H9 (cell line): ENCODE data around the gene COL27A1. TPM values are rescaled to one million over a fixed set of nuclear protein-coding genes. Genes with fewer than 3 reads are reported as not detected.

Source experiments
- DNase-seq: peaks from one replicate; pipeline ENCODE4 v3.0.0-alpha.2; 2017
- H2AFZ ChIP-seq: one replicate; pipeline ENCODE4 v1.6.1; 2013; ENCODE audit warnings: mild to moderate bottlenecking, low read length, control low read depth, moderate library complexity
- H2AK5ac ChIP-seq: 2 replicates; pipeline ENCODE4 v1.6.1; 2013; ENCODE audit warnings: low read length, control low read depth, mixed read lengths; ENCODE audit not compliant: insufficient read length
- H2BK120ac ChIP-seq: one replicate; pipeline ENCODE4 v1.6.1; 2013; ENCODE audit warnings: low read depth, mild to moderate bottlenecking, low read length, control low read depth, inconsistent platforms; ENCODE audit not compliant: poor library complexity, severe bottlenecking
- H2BK12ac ChIP-seq: 2 replicates; pipeline ENCODE4 v1.6.1; 2013; ENCODE audit warnings: low read length, control low read depth, mixed read lengths, low read depth; ENCODE audit not compliant: insufficient read length
- H2BK15ac ChIP-seq: 2 replicates; pipeline ENCODE4 v1.6.1; 2013; ENCODE audit warnings: low read depth, low read length, control low read depth
- H2BK20ac ChIP-seq: one replicate; pipeline ENCODE4 v1.6.1; 2013; ENCODE audit warnings: low read depth, mild to moderate bottlenecking, low read length, control low read depth, inconsistent platforms; ENCODE audit not compliant: poor library complexity, severe bottlenecking
- H2BK5ac ChIP-seq: 2 replicates; pipeline ENCODE4 v1.6.1; 2013; ENCODE audit warnings: low read length, control low read depth, mixed read lengths; ENCODE audit not compliant: insufficient read length
- H3K14ac ChIP-seq: 2 replicates; pipeline ENCODE4 v1.6.1; 2013; ENCODE audit warnings: low read length, control low read depth; ENCODE audit not compliant: insufficient read depth
- H3K18ac ChIP-seq: 2 replicates; pipeline ENCODE4 v1.6.1; 2013; ENCODE audit warnings: low read depth, mild to moderate bottlenecking, mixed read lengths, low read length, control low read depth; ENCODE audit not compliant: insufficient read length
- H3K23ac ChIP-seq: 2 replicates; pipeline ENCODE4 v1.6.1; 2013; ENCODE audit warnings: low read length, control low read depth, mixed read lengths, low read depth; ENCODE audit not compliant: insufficient read length
- H3K23me2 ChIP-seq: 2 replicates; pipeline ENCODE4 v1.6.1; 2013; ENCODE audit warnings: low read depth, mild to moderate bottlenecking, mixed read lengths, low read length, control low read depth; ENCODE audit not compliant: insufficient read length, poor library complexity, severe bottlenecking
- H3K27ac ChIP-seq: 2 replicates; pipeline ENCODE4 v1.5.1; 2013; ENCODE audit warnings: low read length, control low read depth, mixed read lengths, low read depth; ENCODE audit not compliant: insufficient read length
- H3K27me3 ChIP-seq: 2 replicates; pipeline ENCODE4 v1.6.1; 2013; ENCODE audit warnings: low read length, control low read depth, inconsistent platforms; ENCODE audit not compliant: insufficient read depth
- H3K4ac ChIP-seq: 2 replicates; pipeline ENCODE4 v1.6.1; 2013; ENCODE audit warnings: low read depth, mild to moderate bottlenecking, control low read depth, inconsistent platforms, low read length, moderate library complexity
- H3K4me1 ChIP-seq: 2 replicates; pipeline ENCODE4 v1.6.1; 2013; ENCODE audit warnings: low read length, control low read depth, inconsistent platforms; ENCODE audit not compliant: insufficient read depth
- H3K4me2 ChIP-seq: 2 replicates; pipeline ENCODE4 v1.6.1; 2013; ENCODE audit warnings: low read length, control low read depth, mixed read lengths; ENCODE audit not compliant: insufficient read length, insufficient read depth
- H3K56ac ChIP-seq: 2 replicates; pipeline ENCODE4 v1.6.1; 2013; ENCODE audit warnings: low read depth, mild to moderate bottlenecking, mixed read lengths, low read length, control low read depth; ENCODE audit not compliant: insufficient read length
- H3K79me1 ChIP-seq: 2 replicates; pipeline ENCODE4 v1.6.1; 2013; ENCODE audit warnings: low read depth, mild to moderate bottlenecking, moderate library complexity, low read length, control low read depth, inconsistent platforms; ENCODE audit not compliant: insufficient read depth, poor library complexity, severe bottlenecking
- H3K79me2 ChIP-seq: 2 replicates; pipeline ENCODE4 v1.6.1; 2013; ENCODE audit warnings: low read length, control low read depth, inconsistent platforms; ENCODE audit not compliant: insufficient read depth
- H3K9ac ChIP-seq: 2 replicates; pipeline ENCODE4 v1.6.1; 2013; ENCODE audit warnings: low read length, control low read depth, mixed read lengths; ENCODE audit not compliant: insufficient read length; ENCODE audit errors: extremely low read depth
- H3K9me3 ChIP-seq: one replicate; pipeline ENCODE4 v1.6.1; 2013; ENCODE audit warnings: low read depth, low read length, inconsistent platforms; ENCODE audit not compliant: control insufficient read depth
- H3T11ph ChIP-seq: one replicate; pipeline ENCODE4 v1.6.1; 2013; ENCODE audit warnings: mild to moderate bottlenecking, low read length, control low read depth, inconsistent platforms
- H4K20me1 ChIP-seq: one replicate; pipeline ENCODE4 v1.6.1; 2013; ENCODE audit not compliant: control insufficient read depth, insufficient read length, insufficient read depth
- H4K5ac ChIP-seq: 2 replicates; pipeline ENCODE4 v1.6.1; 2013; ENCODE audit warnings: low read depth, mild to moderate bottlenecking, mixed read lengths, low read length, control low read depth; ENCODE audit not compliant: insufficient read length
- H4K8ac ChIP-seq: replicated peaks from 2 replicates; pipeline ENCODE4 v1.6.1; 2013; ENCODE audit warnings: low read length, control low read depth, mixed read lengths, low read depth; ENCODE audit not compliant: insufficient read length
- H4K91ac ChIP-seq: 2 replicates; pipeline ENCODE4 v1.6.1; 2013; ENCODE audit warnings: low read depth, mild to moderate bottlenecking, moderate library complexity, mixed read lengths, low read length, control low read depth; ENCODE audit not compliant: insufficient read length
- H3K27ac Mint-ChIP-seq, 3 experiments: 2 replicates in 2 of 3; 3 replicates in 1 of 3; pipeline ENCODE4 v1.8.0; 2020 to 2021; ENCODE audit warnings: mixed read lengths in 3 of 3, mild to moderate bottlenecking in 1 of 3, moderate library complexity in 1 of 3
- H3K27me3 Mint-ChIP-seq: 2 replicates; pipeline ENCODE4 v1.8.0; 2021; ENCODE audit warnings: low read depth, mild to moderate bottlenecking, moderate library complexity, mixed read lengths
- H3K36me3 Mint-ChIP-seq, 3 experiments: 2 replicates in 2 of 3; 3 replicates in 1 of 3; pipeline ENCODE4 v1.8.0; 2020 to 2021; ENCODE audit warnings: low read depth in 3 of 3, mixed read lengths in 3 of 3; ENCODE audit not compliant: insufficient read depth in 1 of 3
- H3K4me1 Mint-ChIP-seq, 2 experiments: 2 replicates each; pipeline ENCODE4 v1.8.0; 2020; ENCODE audit warnings: mixed read lengths in 2 of 2
- H3K4me3 Mint-ChIP-seq, 2 experiments: 2 replicates in 1 of 2; 3 replicates in 1 of 2; pipeline ENCODE4 v1.8.0; 2020 to 2021; ENCODE audit warnings: mild to moderate bottlenecking in 2 of 2, mixed read lengths in 2 of 2, moderate library complexity in 1 of 2
- H3K9me3 Mint-ChIP-seq, 2 experiments: 2 replicates in 1 of 2; 3 replicates in 1 of 2; pipeline ENCODE4 v1.8.0; 2020; ENCODE audit warnings: mild to moderate bottlenecking in 2 of 2, mixed read lengths in 2 of 2, moderate library complexity in 1 of 2
- CTCF ChIP-seq: fragments of 200-600 bp; sonication (generic); conservative IDR thresholded peaks from 3 replicates; pipeline ENCODE4 v1.8.0; 2021; ENCODE audit warnings: antibody characterized with exemption, mild to moderate bottlenecking
- WGBS: extraction: QIAGEN DNeasy Blood & Tissue Kit; methylation state at CpG from one replicate; pipeline ENCODE4 v1.1.7; 2013; ENCODE audit warnings: missing lambda C conversion rate, low lambda C conversion rate, mixed read lengths; ENCODE audit not compliant: insufficient read length; ENCODE audit errors: extremely low coverage; 5-methylcytosine and 5-hydroxymethylcytosine counted together
- total RNA-seq: library from RNA; stranded (reverse); gene quantifications from 2 replicates; pipeline ENCODE4 v1.2.1, GENCODE V29; 2021

COL27A1 gene
- total RNA-seq, 1 experiment from 2014 or later: 17.9 TPM

- H3K14ac ChIP-seq: no peak overlapping the region; the same call in 1 of the 2 replicates
- WGBS: no CpG with 5 or more reads among the region's 8 CpGs
- H3K56ac ChIP-seq: no peak overlapping the region
- no peak overlapping the region for H2AK5ac ChIP-seq
- H3K4me1 Mint-ChIP-seq: no peaks in the 10 kb centered on the region
- H3T11ph ChIP-seq: no peak overlapping the region
- H3K36me3 Mint-ChIP-seq: no peaks in the 10 kb centered on the region
- H3K4me1 ChIP-seq: no peaks in the 10 kb centered on the region
- H2AFZ ChIP-seq: no peak overlapping the region
- no peaks in the 10 kb centered on the region for H3K9me3 Mint-ChIP-seq
- no peak; the same call in 2 of the 3 replicates for TF ChIP-seq CTCF
- H4K8ac ChIP-seq: no peak overlapping the region
- H3K79me2 ChIP-seq: no peaks in the 10 kb centered on the region
- no peak overlapping the region for H2BK12ac ChIP-seq
- no peak for DNase-seq
- no peaks in the 10 kb centered on the region for H4K20me1 ChIP-seq
- no peak overlapping the region for H3K4me3 Mint-ChIP-seq
- H3K18ac ChIP-seq: no peak overlapping the region
- no peak overlapping the region for H3K23ac ChIP-seq
- no peaks in the 10 kb centered on the region for H3K9me3 ChIP-seq
- no peak overlapping the region for H2BK20ac ChIP-seq
- no peak overlapping the region for H3K27ac ChIP-seq
- peaks cover 70% of the 10 kb centered on the region for H3K27me3 Mint-ChIP-seq
- no peak overlapping the region for H2BK5ac ChIP-seq
- H4K5ac ChIP-seq: no peak overlapping the region
- no peaks in the 10 kb centered on the region for H3K23me2 ChIP-seq
- H2BK120ac ChIP-seq: no peak overlapping the region
- H4K91ac ChIP-seq: no peak overlapping the region
- no peak overlapping the region for H3K27ac Mint-ChIP-seq
- no peak overlapping the region for H2BK15ac ChIP-seq
- no peaks in the 10 kb centered on the region for H3K79me1 ChIP-seq
- H3K9ac ChIP-seq: no peak overlapping the region
- no peak overlapping the region for H3K4me2 ChIP-seq
- H3K4ac ChIP-seq: no peak overlapping the region
- no peaks in the 10 kb centered on the region; the same call in 1 of the 2 replicates for H3K27me3 ChIP-seq
Observed at GRCh38 chr9:114138552-114138971, 16.8 kb upstream of the COL27A1 start.
